HepG2 (cell line): ENCODE results near the gene AKR1A1. TPM values are rescaled to one million over a fixed set of nuclear protein-coding genes. Genes with fewer than 3 reads are reported as not detected.
A peak's percentile ranks its signal among the peaks of the same experiment; 100 is the strongest.

Experiments
- ARID2 ChIP-seq: sonication (generic); formaldehyde crosslinking; IDR thresholded peaks from 2 replicates; pipeline ENCODE4 v1.8.1; 2022; ENCODE audit warnings: mild to moderate bottlenecking, missing genetic modification reagents, borderline replicate concordance
- ARID5B ChIP-seq: IDR thresholded peaks from 2 replicates; pipeline ENCODE4 v1.4.0; 2020; ENCODE audit warnings: mild to moderate bottlenecking, missing genetic modification reagents
- ELK4 ChIP-seq: sonication (generic); formaldehyde crosslinking; IDR thresholded peaks from 2 replicates; pipeline ENCODE4 v1.9.0; 2021; ENCODE audit warnings: missing genetic modification reagents, borderline replicate concordance
- GPN1 ChIP-seq: sonication (generic); formaldehyde crosslinking; IDR thresholded peaks from 2 replicates; pipeline ENCODE4 v1.5.1; 2020; ENCODE audit warnings: missing genetic modification reagents, borderline replicate concordance
- NR2C2 ChIP-seq: sonication (generic); formaldehyde crosslinking; IDR thresholded peaks from 2 replicates; pipeline ENCODE4 v1.4.0; 2020; ENCODE audit warnings: missing genetic modification reagents, mild to moderate bottlenecking, moderate library complexity, borderline replicate concordance
- TAF15 ChIP-seq: fragments of 200-400 bp; formaldehyde crosslinking; IDR thresholded peaks from one replicate; pipeline ENCODE4 v1.6.1; 2018; ENCODE audit warnings: mild to moderate bottlenecking, low read depth, low read length; ENCODE audit not compliant: poor library complexity, severe bottlenecking
- ZFP36L1 ChIP-seq: sonication (generic); formaldehyde crosslinking; IDR thresholded peaks from 2 replicates; pipeline ENCODE4 v1.8.0; 2022; ENCODE audit warnings: mild to moderate bottlenecking, missing genetic modification reagents, moderate library complexity
- ZFP41 ChIP-seq: sonication (generic); formaldehyde crosslinking; IDR thresholded peaks from 2 replicates; pipeline ENCODE4 v1.4.0; 2020; ENCODE audit warnings: mild to moderate bottlenecking, missing genetic modification reagents, borderline replicate concordance
- ZNF264 ChIP-seq: sonication (generic); formaldehyde crosslinking; IDR thresholded peaks from 2 replicates; pipeline ENCODE4 v1.4.0; 2020; ENCODE audit warnings: missing genetic modification reagents
- ZNF281 ChIP-seq: sonication (generic); formaldehyde crosslinking; IDR thresholded peaks from 2 replicates; pipeline ENCODE4 v1.4.0; 2020; ENCODE audit warnings: missing genetic modification reagents, borderline replicate concordance
- ZNF335 ChIP-seq: sonication (generic); formaldehyde crosslinking; IDR thresholded peaks from 2 replicates; pipeline ENCODE4 v1.4.0; 2020; ENCODE audit warnings: missing genetic modification reagents
- ZNF430 ChIP-seq: sonication (generic); formaldehyde crosslinking; IDR thresholded peaks from 2 replicates; pipeline ENCODE4 v1.9.0; 2021; ENCODE audit warnings: mild to moderate bottlenecking, missing genetic modification reagents
- ZNF484 ChIP-seq: sonication (generic); formaldehyde crosslinking; IDR thresholded peaks from 2 replicates; pipeline ENCODE4 v1.5.1; 2020; ENCODE audit warnings: mild to moderate bottlenecking, low read depth, missing genetic modification reagents, borderline replicate concordance
- ZNF512 ChIP-seq: sonication (generic); formaldehyde crosslinking; IDR thresholded peaks from 2 replicates; pipeline ENCODE4 v1.4.0; 2020; ENCODE audit warnings: mild to moderate bottlenecking, missing genetic modification reagents
- ZNF557 ChIP-seq: sonication (generic); formaldehyde crosslinking; IDR thresholded peaks from 2 replicates; pipeline ENCODE4 v1.4.0; 2020; ENCODE audit warnings: missing genetic modification reagents
- polyA plus RNA-seq, 8 experiments: library from polyadenylated mRNA; depleted of rRNA in 3 of 8; stranded (reverse) in 7 of 8; unstranded in 1 of 8; fragments of >200 nt; fragmentation: Illumina TruSeq in 4 of 8; extraction: Trizol in 4 of 8; gene quantifications; 2 replicates each; pipeline versions ENCODE4 v1.2.1 to v1.2.3, GENCODE V29; 2011 to 2016; ENCODE audit warnings: low read depth in 4 of 8, missing spikeins in 1 of 8, mixed read lengths in 1 of 8; ENCODE audit not compliant: insufficient read depth in 1 of 8
- total RNA-seq, 5 experiments: library from RNA; depleted of rRNA; stranded (reverse); fragments of >200 nt; fragmentation: Illumina TruSeq; extraction: Trizol; gene quantifications; 2 replicates each; pipeline ENCODE4 v1.2.3, GENCODE V29; 2016; ENCODE audit warnings: low read depth in 1 of 5

Gene AKR1A1
- total and polyA plus RNA-seq, 2 of the 13 experiments (the other 11 are each of a cell fraction or from before 2014, with no cell fraction given): 181 to 217 TPM

- peak; percentile 75; the same call in 1 of the 2 replicates for TF ChIP-seq ZNF281
- TF ChIP-seq ZNF430 (CRISPR knock-in tag): peak; percentile 91
- TF ChIP-seq ELK4 (CRISPR knock-in tag): 0 out of 2 replicates have a peak, but pooled peaks have one; percentile 27
- TF ChIP-seq ZNF335: peak; percentile 91
- no peak; the same call in 1 of the 2 replicates for TF ChIP-seq GPN1
- TF ChIP-seq ZFP36L1 (CRISPR knock-in tag): 0 out of 2 replicates have a peak, but pooled peaks have one; percentile 20
- peak; percentile 93 for TF ChIP-seq ZNF557 (CRISPR knock-in tag)
- peak; percentile 77; the same call in 1 of the 2 replicates for TF ChIP-seq ZNF484 (CRISPR knock-in tag)
- TF ChIP-seq ZNF264 (CRISPR knock-in tag): peak; percentile 81; the same call in 1 of the 2 replicates
- TF ChIP-seq ZFP41 (CRISPR knock-in tag): peak; percentile 34; the same call in 1 of the 2 replicates
- TF ChIP-seq TAF15: peak; percentile 55
- TF ChIP-seq ZNF512 (CRISPR knock-in tag): 0 out of 2 replicates have a peak, but pooled peaks have one; percentile 48
- peak; percentile 73 for TF ChIP-seq ARID5B
- peak; percentile 51 for TF ChIP-seq NR2C2 (CRISPR knock-in tag)
- peak; percentile 49; the same call in 1 of the 2 replicates for TF ChIP-seq ARID2
Observed at GRCh38 chr1:45521413-45522323, 29.0 kb upstream of the AKR1A1 start, which contains the start of gene PRDX1 (continued).
